GM19395 (cell line): ENCODE measurements around the gene SPRR4.

Source experiments
- ATAC-seq: cut with Tn5 transposase; IDR thresholded peaks from one replicate; pipeline ENCODE4 v1.9.1; 2021; ENCODE audit warnings: mild to moderate bottlenecking, moderate library complexity; ENCODE audit not compliant: unreplicated experiment

Gene SPRR4

GRCh38 chr1:152970495-152970894 lies at the start of gene SPRR4:
Gene SPRR4, plus strand, starts transcription at chr1:152970648. Its CDS starts 1,243 bp downstream, at chr1:152971891.
- ATAC-seq = no peak

GRCh38 chr1:152924191-152924590 lies 46.3 kb upstream of the SPRR4 start:
- no peak for ATAC-seq

- ATAC-seq = no peak
Observed at GRCh38 chr1:152926091-152926490, 44.4 kb upstream of the SPRR4 start.

- ATAC-seq = no peak
Observed at GRCh38 chr1:152928671-152929070, 41.8 kb upstream of the SPRR4 start.

- no peak for ATAC-seq
Observed at GRCh38 chr1:152932170-152932811, 38.2 kb upstream of the SPRR4 start.

GRCh38 chr1:152933196-152933595 lies 37.3 kb upstream of the SPRR4 start:
- ATAC-seq = no peak

GRCh38 chr1:152940614-152941013 lies 29.8 kb upstream of the SPRR4 start:
- no peak for ATAC-seq

- ATAC-seq = no peak
Observed at GRCh38 chr1:152941037-152941711, 29.3 kb upstream of the SPRR4 start.

- no peak for ATAC-seq
Observed at GRCh38 chr1:152942161-152942560, 28.3 kb upstream of the SPRR4 start.

- no peak for ATAC-seq
Observed at GRCh38 chr1:152946248-152946647, 24.2 kb upstream of the SPRR4 start.

- ATAC-seq = no peak
Observed at GRCh38 chr1:152946651-152947256, 23.7 kb upstream of the SPRR4 start, which contains the start of gene SPRR5. Gene SPRR5, plus strand, starts transcription at chr1:152947206. Its CDS starts 1,349 bp downstream, at chr1:152948555.

- ATAC-seq = no peak
Observed at GRCh38 chr1:152951711-152952110, 18.7 kb upstream of the SPRR4 start.

- ATAC-seq = no peak
Observed at GRCh38 chr1:152953761-152954160, 16.7 kb upstream of the SPRR4 start.

GRCh38 chr1:152954436-152954835 lies 16.0 kb upstream of the SPRR4 start:
- no peak for ATAC-seq

- no peak for ATAC-seq
Observed at GRCh38 chr1:152957561-152957960, 12.9 kb upstream of the SPRR4 start.

GRCh38 chr1:152959273-152959672 lies 11.2 kb upstream of the SPRR4 start:
- ATAC-seq = no peak

GRCh38 chr1:152959801-152960451 lies 10.5 kb upstream of the SPRR4 start:
- ATAC-seq = no peak

- no peak for ATAC-seq
Observed at GRCh38 chr1:152960452-152961044, 9.9 kb upstream of the SPRR4 start.

- ATAC-seq = no peak
Observed at GRCh38 chr1:152961226-152961891, 9.1 kb upstream of the SPRR4 start.

GRCh38 chr1:152962876-152963415 lies 7.5 kb upstream of the SPRR4 start:
- ATAC-seq = no peak
